ENCODE data around the gene BHMT2.

BHMT2 gene, protein sequence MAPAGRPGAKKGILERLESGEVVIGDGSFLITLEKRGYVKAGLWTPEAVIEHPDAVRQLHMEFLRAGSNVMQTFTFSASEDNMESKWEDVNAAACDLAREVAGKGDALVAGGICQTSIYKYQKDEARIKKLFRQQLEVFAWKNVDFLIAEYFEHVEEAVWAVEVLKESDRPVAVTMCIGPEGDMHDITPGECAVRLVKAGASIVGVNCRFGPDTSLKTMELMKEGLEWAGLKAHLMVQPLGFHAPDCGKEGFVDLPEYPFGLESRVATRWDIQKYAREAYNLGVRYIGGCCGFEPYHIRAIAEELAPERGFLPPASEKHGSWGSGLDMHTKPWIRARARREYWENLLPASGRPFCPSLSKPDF

DNA sequence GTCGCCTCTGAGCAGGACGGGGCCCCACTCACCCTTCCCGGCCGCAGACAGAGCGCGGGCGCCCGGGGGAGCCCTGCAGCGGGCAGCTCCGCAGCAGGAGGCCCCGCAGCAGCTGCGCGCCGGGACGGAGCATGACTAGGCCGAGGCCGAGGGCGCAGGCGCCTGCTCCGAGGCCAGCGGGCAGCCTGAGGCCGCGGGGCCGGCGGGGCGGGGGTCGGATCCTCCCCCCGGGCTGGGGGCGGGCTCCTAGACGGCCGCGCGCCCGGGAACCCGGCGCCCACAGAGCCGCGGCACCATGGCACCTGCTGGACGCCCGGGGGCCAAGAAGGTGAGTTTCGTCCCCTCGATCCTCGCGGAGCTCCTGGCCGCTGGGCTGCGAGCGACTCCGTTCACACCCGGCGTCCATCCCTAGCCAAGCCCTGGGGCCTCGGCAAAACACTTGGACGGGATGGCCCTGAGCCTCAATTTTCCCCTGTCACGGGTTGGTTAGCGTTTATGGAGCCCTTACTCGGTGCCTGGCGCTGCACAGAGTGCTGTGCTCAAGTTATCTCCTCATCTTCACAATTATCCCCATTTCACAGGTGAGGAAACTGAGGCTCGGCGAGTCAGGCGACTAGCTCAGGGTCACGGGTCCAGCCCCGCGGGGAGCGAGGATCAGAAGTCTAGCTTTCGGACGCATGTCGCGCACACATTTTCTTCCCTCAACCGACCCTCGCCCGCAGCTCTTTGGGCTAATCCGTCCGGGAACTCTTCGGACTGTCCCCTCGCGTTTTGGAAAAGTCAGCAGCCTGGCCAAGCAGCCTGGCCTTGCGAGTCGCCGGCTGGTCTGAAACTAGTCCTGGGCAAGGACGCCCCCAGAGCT, at the start of gene BHMT2, which contains the start of gene DMGDH:
Gene BHMT2, plus strand, starts transcription at position 280 of the 862 bp plus-strand sequence. Its CDS starts 16 bp downstream, at position 296.
Gene DMGDH, minus strand, starts transcription at position 187 of the 862 bp plus-strand sequence. Its CDS starts 54 bp downstream, at position 133.
- DNase-seq: no peak

DNA sequence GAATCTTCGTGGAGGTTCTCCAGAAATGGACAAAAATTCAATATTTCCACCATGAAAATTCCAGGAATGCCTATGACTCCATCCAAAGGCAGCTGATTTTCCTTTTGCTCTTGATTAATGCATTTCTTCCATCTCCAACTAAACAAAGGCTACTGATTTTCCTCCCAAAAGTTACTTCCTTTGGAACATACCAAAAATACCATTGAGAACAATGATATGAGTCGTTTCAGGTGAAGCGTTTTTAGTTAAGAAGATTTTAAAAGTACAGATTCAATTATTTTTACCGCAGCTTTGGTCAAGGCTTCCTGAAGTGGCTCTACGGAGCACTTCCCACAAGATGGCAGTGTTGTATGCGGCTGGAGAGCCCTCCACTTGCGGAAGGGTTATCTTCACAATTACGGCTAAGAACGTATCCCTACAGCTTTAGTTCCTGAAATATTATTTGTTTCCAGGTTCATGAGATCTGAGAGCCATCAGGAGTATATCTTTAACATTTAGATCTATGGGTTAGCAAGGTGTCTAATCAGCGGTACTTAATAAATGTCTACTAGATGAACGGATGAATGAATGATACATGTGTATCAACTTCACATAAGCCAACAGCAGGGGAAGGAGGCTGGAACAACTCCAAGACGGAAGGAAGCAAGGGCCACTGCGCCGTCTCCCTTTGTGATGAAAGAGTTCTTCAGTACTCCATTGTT, 48.6 kb upstream of the BHMT2 start:
- DNase-seq: no peak

DNA sequence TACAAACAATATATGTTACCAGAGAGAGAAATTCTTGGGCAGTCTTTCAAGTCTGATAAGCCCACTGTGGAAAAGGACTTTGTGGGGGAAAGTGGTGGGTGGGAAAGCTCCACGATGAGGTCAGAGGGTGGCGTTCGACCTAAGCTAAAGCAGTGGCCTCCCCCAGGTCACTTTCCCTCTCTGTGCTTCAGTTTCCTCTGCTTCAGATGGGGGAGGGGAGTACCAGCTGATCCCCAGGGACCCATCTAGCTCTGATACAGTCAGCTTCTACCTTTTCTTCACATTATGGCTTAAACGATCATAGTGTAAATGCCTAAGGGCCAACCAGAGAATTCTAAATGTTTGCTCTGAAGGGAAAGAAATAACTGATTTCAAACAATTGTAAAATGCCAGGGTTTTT, 47.8 kb upstream of the BHMT2 start:
- DNase-seq: no peak

DNA sequence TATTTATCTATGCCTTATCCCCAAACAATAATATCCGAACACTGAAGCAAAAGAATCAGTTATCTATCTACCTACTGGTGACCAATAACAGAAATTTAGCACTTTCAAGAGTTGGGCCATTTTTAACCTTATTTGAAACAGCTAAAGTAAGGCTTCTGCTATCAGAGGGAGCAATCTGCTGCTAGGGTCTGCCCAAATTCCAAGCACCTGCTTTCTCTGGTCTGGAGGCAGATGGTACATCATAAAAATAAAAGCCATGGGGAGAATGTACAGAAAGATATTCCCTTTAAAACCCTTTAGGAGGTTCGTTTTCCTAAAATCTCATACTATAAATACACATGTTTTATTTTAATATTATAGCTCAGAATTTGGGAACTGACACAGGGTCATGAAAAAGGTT, 46.8 kb upstream of the BHMT2 start:
- DNase-seq: no peak

DNA sequence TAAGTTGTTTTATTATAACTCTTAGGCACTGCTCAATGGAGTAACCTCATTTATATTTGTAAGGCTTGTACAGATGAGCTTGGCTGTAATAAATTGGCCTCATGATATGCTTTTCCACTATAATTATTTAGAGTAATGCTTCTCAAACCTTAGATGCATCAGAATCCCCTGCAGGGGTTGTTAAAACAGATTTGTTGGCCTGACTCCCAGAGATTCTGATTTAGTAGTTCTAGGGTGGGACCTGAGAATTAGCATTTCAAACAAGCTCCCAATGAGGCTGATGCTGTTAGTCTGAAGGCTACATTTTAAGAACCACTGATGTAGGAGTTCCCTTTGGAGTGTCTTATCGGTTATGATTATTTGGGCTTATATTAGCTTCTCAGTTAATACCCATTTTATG, 46.2 kb upstream of the BHMT2 start:
- no peak for DNase-seq

DNA sequence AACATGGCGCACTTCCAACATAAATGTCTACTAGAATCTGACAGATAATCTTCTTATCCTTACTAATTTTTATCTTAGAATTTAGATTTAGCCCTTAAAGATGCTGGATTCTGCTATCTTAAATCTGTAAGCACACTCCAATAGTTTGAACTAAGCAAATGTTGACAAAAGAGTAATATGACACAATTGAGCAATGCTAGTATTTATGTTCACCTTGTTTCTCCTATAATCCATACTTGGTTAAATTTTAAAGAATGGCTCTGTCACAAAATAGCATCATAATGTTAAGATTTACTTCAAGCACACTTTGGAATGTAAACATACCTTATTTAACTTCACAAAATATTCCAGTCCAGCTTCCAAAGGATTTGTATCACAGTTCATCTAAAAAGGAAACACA, 45.6 kb upstream of the BHMT2 start:
- no peak for DNase-seq

DNA sequence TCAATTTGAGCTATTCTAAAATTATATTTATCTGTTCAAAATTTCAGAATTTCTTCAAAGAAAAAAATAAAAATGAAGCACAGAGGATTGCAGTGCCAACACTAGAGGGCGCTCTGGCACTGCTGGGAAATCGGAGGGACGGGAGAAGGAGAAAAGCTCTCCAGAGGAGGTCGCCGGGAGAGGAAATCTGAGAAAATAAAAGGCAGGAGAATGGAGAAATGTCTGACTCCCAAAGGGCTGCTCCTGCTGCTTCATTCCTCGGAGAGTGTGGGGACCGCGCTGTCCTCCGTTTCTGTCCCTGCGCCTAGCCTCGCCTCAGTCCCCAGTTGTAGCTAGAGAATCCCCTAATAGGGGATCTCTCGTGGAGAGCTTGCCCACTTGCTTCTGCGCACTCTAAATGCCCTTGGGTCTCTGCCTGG, 44.5 kb upstream of the BHMT2 start:
- DNase-seq: no peak

DNA sequence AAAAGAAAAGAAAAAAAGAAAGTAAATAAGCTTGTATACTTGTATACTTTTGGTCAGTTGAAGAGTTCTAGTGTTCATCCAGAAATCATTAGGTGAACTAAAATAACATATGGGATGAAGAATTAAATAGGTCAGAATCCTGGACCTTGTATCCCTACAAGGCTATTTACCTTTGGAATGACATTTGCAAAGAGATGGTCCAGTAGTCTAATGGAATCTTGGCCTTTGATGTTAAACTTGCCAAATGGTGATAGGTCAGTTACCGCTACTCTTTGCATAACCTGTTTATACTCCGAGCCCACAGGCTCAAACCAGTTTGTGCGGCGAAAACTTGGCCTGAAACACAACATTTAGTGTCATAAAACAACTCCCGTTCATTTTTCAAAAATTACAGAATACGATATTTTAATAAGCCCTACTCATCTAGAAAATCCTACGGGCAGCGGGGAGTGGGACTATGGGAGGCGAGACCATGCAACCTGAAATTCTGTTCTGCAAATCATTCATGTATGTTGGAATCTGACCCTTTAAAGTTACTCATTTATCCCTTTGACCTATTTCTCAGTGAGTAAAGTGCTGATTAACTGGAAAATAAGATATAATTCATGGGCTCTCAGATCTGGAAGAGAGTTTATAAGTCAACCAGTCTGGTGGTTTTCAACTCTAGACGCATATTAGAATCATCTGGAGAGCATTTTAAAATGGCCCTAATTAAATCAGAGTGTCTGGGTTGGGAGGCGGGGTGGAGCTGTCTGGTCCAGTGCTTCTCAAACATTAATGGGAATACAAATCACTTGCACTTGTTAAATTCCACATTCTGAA, 38.7 kb upstream of the BHMT2 start:
- DNase-seq: no peak

DNA sequence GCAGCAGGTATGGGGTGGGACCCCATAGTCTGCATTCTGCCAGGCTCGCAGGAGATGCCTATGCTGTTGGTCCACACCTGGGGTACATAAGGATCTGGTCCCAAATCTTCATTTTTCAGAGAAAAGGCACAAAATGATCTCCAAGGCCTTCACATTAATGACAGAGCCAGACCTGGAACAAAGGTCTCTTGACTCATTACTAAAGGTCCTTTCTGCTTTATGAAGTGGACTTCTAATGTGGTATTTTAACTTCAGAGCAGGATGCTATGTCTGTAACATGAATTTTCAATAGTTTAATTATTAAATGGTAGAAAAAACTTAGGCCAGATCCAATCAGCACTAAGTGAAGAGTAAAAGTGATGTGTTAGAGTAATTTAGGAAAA, 38.1 kb upstream of the BHMT2 start:
- DNase-seq: no peak

DNA sequence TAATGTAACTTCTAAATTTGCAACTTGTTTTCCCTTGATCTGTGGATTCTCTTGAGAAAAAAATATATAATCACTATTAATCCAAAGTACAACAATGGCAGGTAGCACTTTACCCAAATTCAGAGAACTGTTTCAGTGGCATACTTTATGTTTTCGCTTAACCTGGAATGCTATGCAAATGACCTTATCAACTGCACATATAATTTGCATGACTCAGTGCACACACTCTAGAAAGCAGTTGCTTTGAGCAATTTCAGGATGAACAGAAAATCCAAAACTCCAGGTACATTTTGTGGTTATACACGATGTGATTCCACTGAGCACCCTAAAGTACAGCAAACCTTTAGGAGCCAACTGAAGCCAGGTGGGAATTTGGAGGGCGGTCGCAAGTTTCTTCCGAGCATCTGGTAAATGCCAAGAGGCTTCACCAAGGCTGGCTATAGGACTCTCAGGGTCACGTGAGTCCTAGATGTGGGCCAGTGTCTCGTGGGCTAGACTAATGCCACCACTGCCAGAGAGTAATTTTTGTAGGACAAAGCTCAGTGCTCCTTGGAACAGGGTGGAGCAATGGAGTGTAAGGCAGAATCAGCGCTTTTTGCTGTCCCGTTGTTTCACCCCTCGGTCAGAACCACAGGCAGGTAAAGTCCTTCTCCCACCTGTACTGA, 37.4 kb upstream of the BHMT2 start:
- DNase-seq: no peak

DNA sequence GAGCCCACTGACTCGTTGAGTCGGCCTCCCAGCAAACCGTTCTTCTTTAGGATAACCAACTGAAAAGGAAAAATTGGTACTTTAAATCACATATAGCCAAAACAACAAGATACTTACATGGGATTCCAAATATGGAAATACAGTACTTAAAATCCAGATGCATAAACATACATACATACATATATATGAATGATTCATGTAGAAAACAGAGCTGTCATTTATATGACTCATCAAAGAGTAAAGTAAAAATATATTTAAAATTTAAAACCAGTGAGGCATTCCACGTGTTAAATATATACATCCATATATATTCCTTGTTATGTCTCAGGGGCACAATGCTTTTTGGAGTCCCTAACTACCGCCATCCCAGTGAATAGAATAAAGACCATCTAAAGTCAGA, 36.8 kb upstream of the BHMT2 start:
- no peak for DNase-seq

DNA sequence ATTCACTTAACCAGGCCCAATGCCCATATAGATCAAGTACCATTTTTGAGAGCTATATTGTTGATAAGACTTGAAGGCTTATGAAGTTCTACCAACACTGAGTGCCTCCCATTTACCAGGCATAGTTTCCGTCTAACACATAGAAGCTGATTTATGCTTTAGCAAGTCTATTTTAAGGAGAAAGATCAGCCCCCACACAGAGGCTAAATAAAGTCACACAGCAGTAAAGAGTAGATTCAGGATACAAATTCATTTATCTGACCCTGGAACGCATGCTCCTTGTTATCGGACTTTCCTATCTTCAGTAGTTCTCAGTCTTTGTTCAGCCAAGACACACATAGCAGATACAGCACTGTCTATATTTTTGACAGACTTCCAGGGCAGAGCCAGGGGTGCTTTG, 34.3 kb upstream of the BHMT2 start:
- no peak for DNase-seq

DNA sequence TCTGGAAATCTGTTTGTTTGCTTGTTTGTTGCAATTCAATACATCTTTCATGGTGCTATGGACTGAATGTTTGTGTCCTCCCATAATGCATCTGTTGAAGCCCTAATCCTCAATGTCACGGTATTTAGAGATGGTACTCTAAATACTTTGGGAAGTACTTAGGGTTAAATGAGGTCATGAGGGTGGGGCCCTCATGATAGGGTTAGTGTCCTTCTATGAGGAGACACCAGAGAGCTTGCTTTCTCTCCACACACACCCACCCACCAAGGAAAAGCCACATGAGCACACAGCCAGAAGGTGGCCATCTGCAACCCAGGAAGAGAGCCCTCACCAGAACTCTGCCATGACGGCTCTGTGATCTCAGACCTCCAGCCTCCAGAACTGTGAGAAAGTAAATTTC, 32.8 kb upstream of the BHMT2 start:
- DNase-seq: no peak

DNA sequence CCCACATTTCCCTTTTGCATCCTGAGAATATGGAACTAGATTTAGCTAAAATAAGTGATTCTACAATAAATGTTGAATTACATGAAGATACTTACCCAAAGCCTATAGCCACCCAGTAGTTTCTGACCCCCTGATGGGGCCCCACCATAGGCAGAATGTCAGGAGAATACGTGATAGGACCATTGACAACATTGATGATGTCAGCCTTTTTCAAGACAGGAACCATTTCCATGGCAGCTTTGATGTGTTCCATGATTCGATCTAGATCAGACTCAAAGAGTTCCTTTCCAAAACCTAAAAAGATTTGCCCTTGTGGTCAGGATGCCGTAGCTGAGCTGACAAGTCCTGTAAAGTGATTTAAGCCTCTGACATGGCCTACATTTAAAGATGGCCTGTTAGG, 27.4 kb upstream of the BHMT2 start:
- DNase-seq: no peak

DNA sequence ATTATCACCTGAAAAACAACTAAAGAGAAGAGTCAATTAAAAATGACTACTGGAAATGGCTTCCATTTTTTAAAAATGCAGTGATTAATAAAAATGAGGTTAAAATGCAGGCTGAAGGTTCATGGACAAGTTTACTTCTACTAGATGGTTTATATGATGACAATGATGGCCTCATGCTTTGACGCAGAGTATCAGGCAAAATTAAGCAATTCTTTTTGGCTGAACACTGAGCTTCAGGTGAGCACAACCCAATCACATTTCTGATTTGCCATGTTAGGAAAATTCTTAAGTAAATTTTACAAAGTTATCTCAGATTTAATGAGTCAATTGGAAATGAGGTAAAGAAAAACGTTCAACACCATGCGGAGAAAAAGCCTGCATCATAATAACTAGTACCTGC, 22.4 kb upstream of the BHMT2 start:
- no peak for DNase-seq

DNA sequence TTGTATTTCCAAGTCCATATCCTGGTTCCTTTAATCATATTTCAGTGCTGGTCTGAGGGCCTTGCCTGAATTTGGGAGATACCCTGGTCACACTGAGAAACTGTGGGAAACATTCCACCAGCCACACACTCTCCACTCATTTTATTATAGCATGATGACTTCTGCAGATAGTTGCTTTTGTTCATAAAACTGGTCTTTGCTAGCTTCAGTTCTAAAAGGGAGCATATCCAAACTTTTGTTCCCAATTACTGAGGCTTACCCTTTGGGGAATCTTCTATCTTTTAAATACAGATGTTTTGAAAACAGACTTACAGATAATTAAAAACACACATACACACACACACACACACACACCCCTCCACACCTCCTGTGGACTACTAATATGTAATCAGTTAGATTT, 21.1 kb upstream of the BHMT2 start:
- DNase-seq: no peak

DNA sequence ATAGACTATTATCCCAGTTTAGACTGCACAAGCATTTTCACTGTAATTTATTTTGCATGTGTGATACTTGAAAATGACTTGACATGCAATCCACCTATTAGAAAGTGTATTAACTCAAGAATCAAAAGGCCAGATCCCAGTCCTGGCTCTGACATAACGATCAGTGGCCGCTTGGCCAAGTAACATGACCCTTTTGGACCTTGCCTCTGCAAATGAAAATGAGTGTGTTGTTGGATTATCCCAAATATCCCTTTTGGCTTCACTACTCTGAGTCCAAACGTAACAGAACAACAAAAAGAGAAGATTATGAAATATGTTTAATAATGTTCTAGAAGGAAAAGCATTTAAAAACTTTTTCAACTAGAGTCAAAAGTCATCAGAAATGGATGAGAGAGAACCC, 19.1 kb upstream of the BHMT2 start:
- no peak for DNase-seq

DNA sequence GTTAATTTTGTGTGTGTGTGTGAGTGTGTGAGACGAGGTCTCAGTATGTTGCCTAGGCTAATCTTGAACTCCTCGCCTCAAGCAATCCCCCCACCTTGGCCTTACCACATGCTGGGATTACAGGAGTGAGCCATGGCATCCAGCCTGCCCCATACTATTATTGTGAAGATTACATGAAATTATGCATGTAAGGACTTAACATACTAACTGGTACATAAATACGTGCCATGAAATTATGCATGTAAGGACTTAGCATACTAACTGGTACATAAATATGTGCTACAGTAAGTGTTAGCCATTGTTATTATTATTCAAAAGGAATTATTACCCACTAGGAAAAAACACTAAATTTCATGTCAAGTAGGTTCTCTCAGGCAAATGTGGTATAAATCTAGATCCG, 16.2 kb upstream of the BHMT2 start:
- DNase-seq: no peak

DNA sequence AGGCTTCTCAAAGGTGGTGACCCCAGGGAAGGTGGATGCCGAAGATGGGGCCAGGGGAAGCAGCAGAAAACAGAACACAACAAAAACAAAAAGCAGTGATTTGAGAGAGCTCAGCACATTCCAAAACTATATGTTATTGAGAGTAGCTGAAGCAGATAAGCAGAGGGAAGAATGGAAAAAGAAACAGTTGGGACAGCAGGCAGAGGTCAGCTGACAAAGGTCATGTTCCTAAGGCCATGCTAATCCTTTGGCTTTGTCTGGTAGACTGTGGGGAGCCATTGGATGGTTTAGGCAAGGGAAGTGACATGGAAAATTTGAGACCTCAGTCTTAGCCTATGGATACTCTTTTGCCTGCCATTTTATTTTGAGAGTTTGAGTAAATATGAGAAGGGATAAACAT, 14.6 kb upstream of the BHMT2 start:
- no peak for DNase-seq

DNA sequence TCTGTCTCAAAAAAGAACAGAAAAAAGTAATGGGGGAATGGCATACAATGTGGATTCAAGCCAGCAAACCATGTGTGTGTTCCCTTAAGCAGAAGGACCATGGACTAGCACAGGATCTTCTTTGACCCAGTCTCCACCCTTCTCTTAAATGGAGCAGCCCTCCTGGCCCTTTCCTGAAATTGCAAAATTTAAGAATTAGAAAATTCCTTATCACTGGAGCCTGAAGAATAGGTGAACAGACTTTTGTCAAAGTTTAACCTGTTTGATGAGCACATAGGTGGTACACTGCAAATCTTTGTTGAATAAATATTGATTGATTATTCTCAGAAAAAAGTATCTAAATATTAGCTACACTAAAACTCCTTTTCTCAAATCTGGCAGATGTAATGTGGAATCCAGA, 12.7 kb upstream of the BHMT2 start:
- DNase-seq: no peak

DNA sequence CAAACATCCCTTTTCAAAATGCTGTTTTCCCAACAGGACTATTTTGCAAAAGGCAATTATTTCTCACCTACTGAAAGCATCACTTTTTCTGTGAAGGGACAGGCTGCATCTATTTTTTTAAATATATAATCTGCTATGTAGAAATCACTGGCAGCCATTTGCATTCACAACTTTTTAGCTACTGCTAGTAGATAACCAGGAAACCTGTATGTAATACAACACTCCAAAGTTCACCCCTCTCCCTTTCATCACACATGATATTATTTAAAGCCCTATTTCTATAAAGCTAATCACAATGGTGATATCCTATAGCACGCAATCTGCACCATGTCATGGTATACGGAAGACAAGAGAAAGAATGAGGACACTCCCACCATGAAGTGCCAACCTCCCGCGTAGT, 9.9 kb upstream of the BHMT2 start:
- DNase-seq: no peak

DNA sequence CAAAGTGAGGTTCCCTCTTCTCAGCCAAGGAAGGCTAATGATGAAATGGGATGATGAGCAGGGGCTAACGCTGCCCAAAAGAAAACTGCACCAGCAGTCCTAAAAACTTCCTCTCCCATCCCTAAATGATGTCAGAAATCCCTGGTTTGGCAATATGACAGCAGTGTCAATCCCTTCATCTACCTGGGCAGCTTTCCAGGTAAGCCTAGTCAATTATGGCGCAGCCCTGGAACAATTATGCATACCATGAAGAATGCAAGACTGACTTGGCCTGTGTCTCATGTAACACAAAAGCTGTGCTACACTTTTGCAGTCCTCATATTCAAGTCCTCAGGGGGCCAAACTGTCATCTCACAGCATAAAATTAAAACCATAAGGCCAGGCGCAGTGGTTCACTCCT, 7.1 kb upstream of the BHMT2 start:
- no peak for DNase-seq
